H9 (cell line): Measurements from ENCODE around the gene ADAMTS2. TPM values are rescaled to one million over a fixed set of nuclear protein-coding genes. Genes with fewer than 3 reads are reported as not detected.

Experiments used
- DNase-seq: peaks from one replicate; pipeline ENCODE4 v3.0.0-alpha.2; 2017
- H2AFZ ChIP-seq: one replicate; pipeline ENCODE4 v1.6.1; 2013; ENCODE audit warnings: mild to moderate bottlenecking, low read length, control low read depth, moderate library complexity
- H2AK5ac ChIP-seq: 2 replicates; pipeline ENCODE4 v1.6.1; 2013; ENCODE audit warnings: low read length, control low read depth, mixed read lengths; ENCODE audit not compliant: insufficient read length
- H2BK120ac ChIP-seq: one replicate; pipeline ENCODE4 v1.6.1; 2013; ENCODE audit warnings: low read depth, mild to moderate bottlenecking, low read length, control low read depth, inconsistent platforms; ENCODE audit not compliant: poor library complexity, severe bottlenecking
- H2BK12ac ChIP-seq: 2 replicates; pipeline ENCODE4 v1.6.1; 2013; ENCODE audit warnings: low read length, control low read depth, mixed read lengths, low read depth; ENCODE audit not compliant: insufficient read length
- H2BK15ac ChIP-seq: 2 replicates; pipeline ENCODE4 v1.6.1; 2013; ENCODE audit warnings: low read depth, low read length, control low read depth
- H2BK20ac ChIP-seq: one replicate; pipeline ENCODE4 v1.6.1; 2013; ENCODE audit warnings: low read depth, mild to moderate bottlenecking, low read length, control low read depth, inconsistent platforms; ENCODE audit not compliant: poor library complexity, severe bottlenecking
- H2BK5ac ChIP-seq: 2 replicates; pipeline ENCODE4 v1.6.1; 2013; ENCODE audit warnings: low read length, control low read depth, mixed read lengths; ENCODE audit not compliant: insufficient read length
- H3K14ac ChIP-seq: 2 replicates; pipeline ENCODE4 v1.6.1; 2013; ENCODE audit warnings: low read length, control low read depth; ENCODE audit not compliant: insufficient read depth
- H3K18ac ChIP-seq: 2 replicates; pipeline ENCODE4 v1.6.1; 2013; ENCODE audit warnings: low read depth, mild to moderate bottlenecking, mixed read lengths, low read length, control low read depth; ENCODE audit not compliant: insufficient read length
- H3K23ac ChIP-seq: 2 replicates; pipeline ENCODE4 v1.6.1; 2013; ENCODE audit warnings: low read length, control low read depth, mixed read lengths, low read depth; ENCODE audit not compliant: insufficient read length
- H3K23me2 ChIP-seq: 2 replicates; pipeline ENCODE4 v1.6.1; 2013; ENCODE audit warnings: low read depth, mild to moderate bottlenecking, mixed read lengths, low read length, control low read depth; ENCODE audit not compliant: insufficient read length, poor library complexity, severe bottlenecking
- H3K27ac ChIP-seq: 2 replicates; pipeline ENCODE4 v1.5.1; 2013; ENCODE audit warnings: low read length, control low read depth, mixed read lengths, low read depth; ENCODE audit not compliant: insufficient read length
- H3K27me3 ChIP-seq: 2 replicates; pipeline ENCODE4 v1.6.1; 2013; ENCODE audit warnings: low read length, control low read depth, inconsistent platforms; ENCODE audit not compliant: insufficient read depth
- H3K4ac ChIP-seq: 2 replicates; pipeline ENCODE4 v1.6.1; 2013; ENCODE audit warnings: low read depth, mild to moderate bottlenecking, control low read depth, inconsistent platforms, low read length, moderate library complexity
- H3K4me1 ChIP-seq: 2 replicates; pipeline ENCODE4 v1.6.1; 2013; ENCODE audit warnings: low read length, control low read depth, inconsistent platforms; ENCODE audit not compliant: insufficient read depth
- H3K4me2 ChIP-seq: 2 replicates; pipeline ENCODE4 v1.6.1; 2013; ENCODE audit warnings: low read length, control low read depth, mixed read lengths; ENCODE audit not compliant: insufficient read length, insufficient read depth
- H3K56ac ChIP-seq: 2 replicates; pipeline ENCODE4 v1.6.1; 2013; ENCODE audit warnings: low read depth, mild to moderate bottlenecking, mixed read lengths, low read length, control low read depth; ENCODE audit not compliant: insufficient read length
- H3K79me1 ChIP-seq: 2 replicates; pipeline ENCODE4 v1.6.1; 2013; ENCODE audit warnings: low read depth, mild to moderate bottlenecking, moderate library complexity, low read length, control low read depth, inconsistent platforms; ENCODE audit not compliant: insufficient read depth, poor library complexity, severe bottlenecking
- H3K79me2 ChIP-seq: 2 replicates; pipeline ENCODE4 v1.6.1; 2013; ENCODE audit warnings: low read length, control low read depth, inconsistent platforms; ENCODE audit not compliant: insufficient read depth
- H3K9ac ChIP-seq: 2 replicates; pipeline ENCODE4 v1.6.1; 2013; ENCODE audit warnings: low read length, control low read depth, mixed read lengths; ENCODE audit not compliant: insufficient read length; ENCODE audit errors: extremely low read depth
- H3K9me3 ChIP-seq: one replicate; pipeline ENCODE4 v1.6.1; 2013; ENCODE audit warnings: low read depth, low read length, inconsistent platforms; ENCODE audit not compliant: control insufficient read depth
- H3T11ph ChIP-seq: one replicate; pipeline ENCODE4 v1.6.1; 2013; ENCODE audit warnings: mild to moderate bottlenecking, low read length, control low read depth, inconsistent platforms
- H4K20me1 ChIP-seq: one replicate; pipeline ENCODE4 v1.6.1; 2013; ENCODE audit not compliant: control insufficient read depth, insufficient read length, insufficient read depth
- H4K5ac ChIP-seq: 2 replicates; pipeline ENCODE4 v1.6.1; 2013; ENCODE audit warnings: low read depth, mild to moderate bottlenecking, mixed read lengths, low read length, control low read depth; ENCODE audit not compliant: insufficient read length
- H4K8ac ChIP-seq: replicated peaks from 2 replicates; pipeline ENCODE4 v1.6.1; 2013; ENCODE audit warnings: low read length, control low read depth, mixed read lengths, low read depth; ENCODE audit not compliant: insufficient read length
- H4K91ac ChIP-seq: 2 replicates; pipeline ENCODE4 v1.6.1; 2013; ENCODE audit warnings: low read depth, mild to moderate bottlenecking, moderate library complexity, mixed read lengths, low read length, control low read depth; ENCODE audit not compliant: insufficient read length
- H3K27ac Mint-ChIP-seq, 3 experiments: 2 replicates in 2 of 3; 3 replicates in 1 of 3; pipeline ENCODE4 v1.8.0; 2020 to 2021; ENCODE audit warnings: mixed read lengths in 3 of 3, mild to moderate bottlenecking in 1 of 3, moderate library complexity in 1 of 3
- H3K27me3 Mint-ChIP-seq: 2 replicates; pipeline ENCODE4 v1.8.0; 2021; ENCODE audit warnings: low read depth, mild to moderate bottlenecking, moderate library complexity, mixed read lengths
- H3K36me3 Mint-ChIP-seq, 3 experiments: 2 replicates in 2 of 3; 3 replicates in 1 of 3; pipeline ENCODE4 v1.8.0; 2020 to 2021; ENCODE audit warnings: low read depth in 3 of 3, mixed read lengths in 3 of 3; ENCODE audit not compliant: insufficient read depth in 1 of 3
- H3K4me1 Mint-ChIP-seq, 2 experiments: 2 replicates each; pipeline ENCODE4 v1.8.0; 2020; ENCODE audit warnings: mixed read lengths in 2 of 2
- H3K4me3 Mint-ChIP-seq, 2 experiments: 2 replicates in 1 of 2; 3 replicates in 1 of 2; pipeline ENCODE4 v1.8.0; 2020 to 2021; ENCODE audit warnings: mild to moderate bottlenecking in 2 of 2, mixed read lengths in 2 of 2, moderate library complexity in 1 of 2
- H3K9me3 Mint-ChIP-seq, 2 experiments: 2 replicates in 1 of 2; 3 replicates in 1 of 2; pipeline ENCODE4 v1.8.0; 2020; ENCODE audit warnings: mild to moderate bottlenecking in 2 of 2, mixed read lengths in 2 of 2, moderate library complexity in 1 of 2
- CTCF ChIP-seq: fragments of 200-600 bp; sonication (generic); conservative IDR thresholded peaks from 3 replicates; pipeline ENCODE4 v1.8.0; 2021; ENCODE audit warnings: antibody characterized with exemption, mild to moderate bottlenecking
- WGBS: extraction: QIAGEN DNeasy Blood & Tissue Kit; methylation state at CpG from one replicate; pipeline ENCODE4 v1.1.7; 2013; ENCODE audit warnings: missing lambda C conversion rate, low lambda C conversion rate, mixed read lengths; ENCODE audit not compliant: insufficient read length; ENCODE audit errors: extremely low coverage; 5-methylcytosine and 5-hydroxymethylcytosine counted together
- total RNA-seq: library from RNA; stranded (reverse); gene quantifications from 2 replicates; pipeline ENCODE4 v1.2.1, GENCODE V29; 2021

The ADAMTS2 gene
- total RNA-seq, 1 experiment from 2014 or later, result 5.4 TPM

- H3K79me1 ChIP-seq, result no peaks in the 10 kb centered on the region
Observed at GRCh38 chr5:179201986-179202385, 143.3 kb downstream of the ADAMTS2 start.

More at GRCh38 chr5:179201986-179202385, 143.3 kb downstream of the ADAMTS2 start:
- H3K18ac ChIP-seq, result no peak overlapping the region
- no CpG with 5 or more reads among the region's 16 CpGs for WGBS
- H3K23ac ChIP-seq, result no peak overlapping the region
- H2BK120ac ChIP-seq, result no peak overlapping the region
- Mint-ChIP-seq H3K27ac (no peak overlapping the region), H3K4me3 (no peak overlapping the region), H3K9me3 (no peaks in the 10 kb centered on the region), H3K36me3 (no peaks in the 10 kb centered on the region), H3K27me3 (no peaks in the 10 kb centered on the region), H3K4me1 (peaks cover 7 to 9% of the 10 kb centered on the region in 2 experiments)
- no peak overlapping the region for H3K4me2 ChIP-seq
- H2BK12ac ChIP-seq, result no peak overlapping the region
- H2BK15ac ChIP-seq, result no peak overlapping the region
- no peak for DNase-seq
- no peak for TF ChIP-seq CTCF
- H3K4ac ChIP-seq, result no peak overlapping the region
- H3K23me2 ChIP-seq, result no peaks in the 10 kb centered on the region
- H3T11ph ChIP-seq, result no peak overlapping the region
- no peak overlapping the region for H2BK20ac ChIP-seq
- no peaks in the 10 kb centered on the region for H3K27me3 ChIP-seq
- no peaks in the 10 kb centered on the region for H3K4me1 ChIP-seq
- no peak overlapping the region for H4K91ac ChIP-seq
- H2BK5ac ChIP-seq, result no peak overlapping the region
- H4K20me1 ChIP-seq, result no peaks in the 10 kb centered on the region
- no peak overlapping the region for H3K27ac ChIP-seq
- no peak overlapping the region for H4K5ac ChIP-seq
- H3K14ac ChIP-seq, result no peak overlapping the region
- H3K9me3 ChIP-seq, result no peaks in the 10 kb centered on the region
- H2AK5ac ChIP-seq, result no peak overlapping the region
- no peaks in the 10 kb centered on the region for H3K79me2 ChIP-seq
- H2AFZ ChIP-seq, result no peak overlapping the region
- H3K56ac ChIP-seq, result no peak overlapping the region
- no peak overlapping the region for H4K8ac ChIP-seq
- no peak overlapping the region for H3K9ac ChIP-seq
